B cell (primary cell): ENCODE results near the gene ATAD3C.
"Not testable (repeated sequence)": the region's sequence is repeated elsewhere in the genome, so short reads cannot be mapped to it uniquely, and the experiment has no call there.

Source experiments
- EZH2 ChIP-seq: IDR thresholded peaks from 2 replicates; pipeline ENCODE4 v1.6.1; 2012; ENCODE audit warnings: borderline replicate concordance, low read depth, mild to moderate bottlenecking, moderate library complexity, low read length; ENCODE audit not compliant: insufficient read depth, poor library complexity, severe bottlenecking
- TF ChIP-seq, protein P1 (sequence below): fragments of 200-600 bp; IDR thresholded peaks from one replicate; pipeline ENCODE4 v1.8.0; 2022; ENCODE audit warnings: antibody characterized with exemption, mild to moderate bottlenecking

DNA sequence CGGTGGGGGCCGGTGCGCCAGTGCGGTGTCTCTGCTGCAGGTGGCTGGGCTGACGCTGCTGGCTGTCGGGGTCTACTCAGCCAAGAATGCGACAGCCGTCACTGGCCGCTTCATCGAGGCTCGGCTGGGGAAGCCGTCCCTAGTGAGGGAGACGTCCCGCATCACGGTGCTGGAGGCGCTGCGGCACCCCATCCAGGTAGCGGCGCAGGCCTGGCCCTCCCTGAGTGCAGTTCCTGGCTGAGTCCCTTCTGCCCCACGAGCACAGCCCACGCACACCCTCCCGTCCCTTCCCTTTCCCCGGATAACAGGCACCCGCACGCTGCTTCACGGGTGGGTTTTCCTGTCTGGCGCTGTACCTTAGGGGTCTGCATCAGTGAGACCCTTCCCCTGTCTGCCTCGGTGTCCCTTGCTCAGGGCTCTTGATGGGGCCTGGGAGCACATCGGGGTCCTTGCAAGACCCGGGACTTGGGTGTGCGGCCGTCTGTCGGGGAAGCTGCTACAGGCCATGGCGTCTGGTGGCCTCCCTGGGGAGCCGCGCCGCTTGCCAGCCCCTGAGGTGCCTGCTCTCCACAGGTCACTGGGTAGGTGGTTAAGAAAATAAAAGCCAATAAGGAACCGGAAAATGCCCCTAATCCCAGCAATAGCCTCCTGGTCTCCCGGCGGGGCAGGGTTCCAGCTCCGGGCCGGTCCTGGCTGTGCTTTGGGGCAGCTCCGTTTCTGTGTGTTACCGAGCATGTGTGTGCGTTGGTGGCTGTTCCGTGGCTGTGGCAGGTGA lies 35.7 kb downstream of the ATAD3C start:
- TF ChIP-seq, protein P1, sequence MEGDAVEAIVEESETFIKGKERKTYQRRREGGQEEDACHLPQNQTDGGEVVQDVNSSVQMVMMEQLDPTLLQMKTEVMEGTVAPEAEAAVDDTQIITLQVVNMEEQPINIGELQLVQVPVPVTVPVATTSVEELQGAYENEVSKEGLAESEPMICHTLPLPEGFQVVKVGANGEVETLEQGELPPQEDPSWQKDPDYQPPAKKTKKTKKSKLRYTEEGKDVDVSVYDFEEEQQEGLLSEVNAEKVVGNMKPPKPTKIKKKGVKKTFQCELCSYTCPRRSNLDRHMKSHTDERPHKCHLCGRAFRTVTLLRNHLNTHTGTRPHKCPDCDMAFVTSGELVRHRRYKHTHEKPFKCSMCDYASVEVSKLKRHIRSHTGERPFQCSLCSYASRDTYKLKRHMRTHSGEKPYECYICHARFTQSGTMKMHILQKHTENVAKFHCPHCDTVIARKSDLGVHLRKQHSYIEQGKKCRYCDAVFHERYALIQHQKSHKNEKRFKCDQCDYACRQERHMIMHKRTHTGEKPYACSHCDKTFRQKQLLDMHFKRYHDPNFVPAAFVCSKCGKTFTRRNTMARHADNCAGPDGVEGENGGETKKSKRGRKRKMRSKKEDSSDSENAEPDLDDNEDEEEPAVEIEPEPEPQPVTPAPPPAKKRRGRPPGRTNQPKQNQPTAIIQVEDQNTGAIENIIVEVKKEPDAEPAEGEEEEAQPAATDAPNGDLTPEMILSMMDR = not testable (repeated sequence)
- not testable (repeated sequence) for TF ChIP-seq EZH2
